Raji (cell line): ENCODE measurements around the gene ACTG1.

Experiments
- POLR2A ChIP-seq: IDR thresholded peaks from 2 replicates; pipeline ENCODE4 v1.6.1; 2011; ENCODE audit warnings: low read depth, low read length, control low read depth; ENCODE audit not compliant: insufficient read depth

ACTG1 gene

GRCh38 chr17:81466564-81467472 is 45.8 kb downstream of the ACTG1 start:
- no peak for TF ChIP-seq POLR2A

- TF ChIP-seq POLR2A = no peak
Observed at GRCh38 chr17:81465910-81466309, 46.7 kb downstream of the ACTG1 start.

GRCh38 chr17:81464586-81464985 is 48.0 kb downstream of the ACTG1 start:
- no peak for TF ChIP-seq POLR2A

- TF ChIP-seq POLR2A = no peak
Observed at GRCh38 chr17:81463506-81463905, 49.1 kb downstream of the ACTG1 start.

GRCh38 chr17:81462506-81463125 is 50.0 kb downstream of the ACTG1 start:
- TF ChIP-seq POLR2A = no peak

GRCh38 chr17:81461607-81462500 is 50.7 kb downstream of the ACTG1 start:
- TF ChIP-seq POLR2A = no peak

- no peak for TF ChIP-seq POLR2A
Observed at GRCh38 chr17:81460856-81461460, 51.6 kb downstream of the ACTG1 start.
